ENCODE results near the gene PARD3.

DNA sequence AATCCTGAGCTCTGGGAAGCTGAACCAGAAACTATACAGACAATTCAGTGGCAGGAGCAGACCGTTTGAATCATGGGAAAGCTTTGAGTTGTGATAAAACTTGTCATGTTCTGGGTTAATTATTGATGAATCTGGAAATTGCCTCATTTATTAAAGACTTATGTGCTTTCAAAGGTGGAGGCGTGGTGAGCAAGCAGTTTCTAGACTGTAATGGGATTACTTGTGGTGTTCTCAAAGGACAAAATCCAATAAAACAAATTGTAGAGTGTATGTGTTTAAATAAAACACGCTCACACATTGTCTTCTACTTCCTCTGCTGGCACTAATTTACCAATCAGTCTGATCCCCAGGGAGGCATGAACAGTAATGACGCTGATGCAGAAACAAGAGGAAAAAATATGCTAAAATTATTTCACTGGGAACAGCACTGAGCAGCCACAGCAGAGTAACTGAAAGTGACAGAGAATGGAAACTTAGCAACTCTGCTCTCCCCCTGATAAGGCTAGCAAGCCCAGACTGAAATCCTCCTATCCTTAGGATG is 25.1 kb downstream of the PARD3 start:
- TF ChIP-seq, protein P1, sequence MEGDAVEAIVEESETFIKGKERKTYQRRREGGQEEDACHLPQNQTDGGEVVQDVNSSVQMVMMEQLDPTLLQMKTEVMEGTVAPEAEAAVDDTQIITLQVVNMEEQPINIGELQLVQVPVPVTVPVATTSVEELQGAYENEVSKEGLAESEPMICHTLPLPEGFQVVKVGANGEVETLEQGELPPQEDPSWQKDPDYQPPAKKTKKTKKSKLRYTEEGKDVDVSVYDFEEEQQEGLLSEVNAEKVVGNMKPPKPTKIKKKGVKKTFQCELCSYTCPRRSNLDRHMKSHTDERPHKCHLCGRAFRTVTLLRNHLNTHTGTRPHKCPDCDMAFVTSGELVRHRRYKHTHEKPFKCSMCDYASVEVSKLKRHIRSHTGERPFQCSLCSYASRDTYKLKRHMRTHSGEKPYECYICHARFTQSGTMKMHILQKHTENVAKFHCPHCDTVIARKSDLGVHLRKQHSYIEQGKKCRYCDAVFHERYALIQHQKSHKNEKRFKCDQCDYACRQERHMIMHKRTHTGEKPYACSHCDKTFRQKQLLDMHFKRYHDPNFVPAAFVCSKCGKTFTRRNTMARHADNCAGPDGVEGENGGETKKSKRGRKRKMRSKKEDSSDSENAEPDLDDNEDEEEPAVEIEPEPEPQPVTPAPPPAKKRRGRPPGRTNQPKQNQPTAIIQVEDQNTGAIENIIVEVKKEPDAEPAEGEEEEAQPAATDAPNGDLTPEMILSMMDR (IDR thresholded peaks at IDR 0.05): no peak
- no peak for TF ChIP-seq POLR2A (IDR thresholded peaks at IDR 0.05)

All from Peyer's patch (tissue), 4 donors.